ENCODE data around the gene OSBPL10. TPM values are rescaled to one million over a fixed set of nuclear protein-coding genes. Genes with fewer than 3 reads are reported as not detected.

Gene OSBPL10
- total RNA-seq, 2 experiments from 2014 or later = 0.26 to 2.3 TPM

DNA sequence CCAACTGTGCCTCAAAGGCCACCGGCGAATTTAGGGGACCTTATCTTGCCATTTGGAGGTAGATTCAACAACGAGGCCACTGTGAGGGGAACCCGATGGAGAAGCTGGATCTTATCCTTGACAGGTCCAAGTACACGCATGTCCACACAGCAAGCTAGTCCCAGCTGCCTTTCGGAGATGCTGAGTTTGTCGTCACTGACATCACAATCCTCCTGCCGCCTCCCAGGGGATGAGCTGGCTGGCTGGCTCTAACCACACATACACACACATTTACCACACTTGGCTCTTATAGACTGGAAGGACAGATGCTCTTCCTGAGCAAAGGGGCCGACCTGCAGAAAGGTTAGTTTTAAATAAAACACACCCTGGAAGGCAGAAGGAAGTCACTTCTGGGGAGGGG is 272.1 kb downstream of the OSBPL10 start:
- Mint-ChIP-seq H3K4me1 (peaks cover 6% of the 10 kb centered on the region), H3K27ac (no peak overlapping the region)

GRCh38 chr3:31707286-31707685 is 273.8 kb downstream of the OSBPL10 start:
- CTCF ChIA-PET = interaction anchor here (1.4 kb wide), 1 partner anchor 12 kb away, joined by 3 read pairs; no protein-coding TSS in a partner anchor
- DNase-seq = no peak
- no peak overlapping the region for H3K27ac Mint-ChIP-seq
- H3K4me3 Mint-ChIP-seq = no peak overlapping the region
- no peaks in the 10 kb centered on the region for H3K9me3 Mint-ChIP-seq (ENCODE audit: low read depth)
- H3K36me3 Mint-ChIP-seq = no peaks in the 10 kb centered on the region
- H3K4me1 Mint-ChIP-seq = peaks cover 6% of the 10 kb centered on the region
- H3K27me3 Mint-ChIP-seq = peaks cover 14% of the 10 kb centered on the region
- no peak for ATAC-seq

More for the DNA sequence above, 272.1 kb downstream of the OSBPL10 start:
- CTCF ChIA-PET = interaction anchor here (1.1 kb wide), 1 partner anchor 21 kb away, joined by 3 read pairs; no protein-coding TSS in a partner anchor
- Mint-ChIP-seq H3K27me3 (peaks cover 6% of the 10 kb centered on the region), H3K36me3 (peaks cover 2% of the 10 kb centered on the region), H3K9me3 (ENCODE audit: low read depth) (peaks cover 2% of the 10 kb centered on the region), H3K4me3 (no peak overlapping the region)
- ATAC-seq (no peak), DNase-seq (no peak)

DNA sequence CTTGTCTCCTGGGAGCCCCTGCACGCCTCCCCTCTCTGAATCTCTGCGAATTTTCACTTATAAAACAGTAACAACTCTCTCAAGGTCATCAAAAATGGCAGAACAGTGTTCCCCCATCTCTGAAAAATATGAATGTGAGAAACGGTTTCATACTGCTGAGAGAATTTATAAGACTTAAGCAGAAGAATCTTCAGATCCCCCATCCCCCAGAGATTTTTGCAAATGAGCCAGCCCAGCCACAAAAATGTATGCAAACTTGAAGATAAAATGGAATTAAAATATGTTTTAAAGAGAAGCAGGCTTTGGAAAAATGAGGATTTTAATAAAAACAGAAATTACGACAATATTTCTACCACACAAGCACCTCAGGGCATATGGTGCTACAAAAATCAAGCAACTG is 275.3 kb downstream of the OSBPL10 start:
- no peak for DNase-seq
- Mint-ChIP-seq H3K9me3 (ENCODE audit: low read depth) (no peaks in the 10 kb centered on the region), H3K36me3 (no peaks in the 10 kb centered on the region), H3K4me1 (peaks cover 6% of the 10 kb centered on the region), H3K27me3 (peaks cover 19% of the 10 kb centered on the region), H3K27ac (no peak overlapping the region), H3K4me3 (no peak overlapping the region)
- no peak for ATAC-seq
- CTCF ChIA-PET = no interaction called here

- H3K27ac Mint-ChIP-seq = no peak overlapping the region
- H3K4me3 Mint-ChIP-seq = no peak overlapping the region
- no peaks in the 10 kb centered on the region for H3K9me3 Mint-ChIP-seq (ENCODE audit: low read depth)
- DNase-seq (no peak), ATAC-seq (no peak)
- no peaks in the 10 kb centered on the region for H3K36me3 Mint-ChIP-seq
- CTCF ChIA-PET = no interaction called here
- H3K27me3 Mint-ChIP-seq = peaks cover 19% of the 10 kb centered on the region
- peaks cover 6% of the 10 kb centered on the region for H3K4me1 Mint-ChIP-seq
Observed at GRCh38 chr3:31704591-31705179, 276.4 kb downstream of the OSBPL10 start.

- DNase-seq (no peak), ATAC-seq (no peak)
- peaks cover 19% of the 10 kb centered on the region for H3K27me3 Mint-ChIP-seq
- CTCF ChIA-PET = interaction anchor here (1.4 kb wide), 1 partner anchor 935 kb away, joined by 5 read pairs; no protein-coding TSS in a partner anchor
- H3K36me3 Mint-ChIP-seq = no peaks in the 10 kb centered on the region
- H3K9me3 Mint-ChIP-seq (ENCODE audit: low read depth) = no peaks in the 10 kb centered on the region
- peaks cover 6% of the 10 kb centered on the region for H3K4me1 Mint-ChIP-seq
- H3K27ac Mint-ChIP-seq = no peak overlapping the region
- H3K4me3 Mint-ChIP-seq = no peak overlapping the region
Observed at GRCh38 chr3:31704156-31704555, 276.9 kb downstream of the OSBPL10 start.

- H3K27ac Mint-ChIP-seq = no peak overlapping the region
- CTCF ChIA-PET = no interaction called here
- peaks cover 17% of the 10 kb centered on the region for H3K27me3 Mint-ChIP-seq
- H3K9me3 Mint-ChIP-seq (ENCODE audit: low read depth) = no peaks in the 10 kb centered on the region
- peaks cover 6% of the 10 kb centered on the region for H3K4me1 Mint-ChIP-seq
- DNase-seq = no peak
- H3K36me3 Mint-ChIP-seq = no peaks in the 10 kb centered on the region
- no peak overlapping the region for H3K4me3 Mint-ChIP-seq
- no peak for ATAC-seq
Observed at GRCh38 chr3:31701286-31701685, 279.8 kb downstream of the OSBPL10 start.

DNA sequence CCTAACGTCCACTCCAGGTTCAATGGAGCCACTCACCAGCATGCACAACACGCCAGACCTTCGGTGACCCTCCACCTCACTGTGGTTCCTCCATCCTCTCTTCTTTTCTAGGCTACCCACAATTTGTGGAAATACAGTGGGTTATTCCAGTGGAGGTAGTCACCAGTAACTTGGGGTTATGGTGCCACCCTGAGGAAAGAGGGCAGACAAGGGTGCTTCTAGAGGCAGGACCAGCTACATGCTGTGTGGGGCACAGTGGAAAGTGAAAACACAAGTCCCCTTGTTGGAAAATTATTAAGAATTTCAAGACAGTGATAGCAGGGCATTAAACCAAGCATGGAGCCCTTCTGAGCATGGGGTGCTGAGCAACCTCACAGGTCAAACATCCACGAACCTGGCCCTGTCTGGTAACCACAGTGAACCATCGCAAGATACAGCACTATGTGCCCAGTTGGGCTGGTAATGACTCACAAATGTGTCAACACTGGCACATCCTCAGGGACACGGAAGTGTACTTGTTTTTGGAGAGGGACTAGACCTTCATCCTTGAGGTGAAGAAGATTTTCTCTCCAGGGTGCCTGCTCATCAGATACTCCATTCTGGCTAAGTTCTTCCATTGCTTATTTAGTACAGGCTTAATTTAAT is 281.6 kb downstream of the OSBPL10 start:
- Mint-ChIP-seq H3K4me1 (no peaks in the 10 kb centered on the region), H3K4me3 (no peak overlapping the region), H3K27me3 (peaks cover 17% of the 10 kb centered on the region), H3K36me3 (no peaks in the 10 kb centered on the region), H3K27ac (no peak overlapping the region), H3K9me3 (ENCODE audit: low read depth) (no peaks in the 10 kb centered on the region)
- DNase-seq (no peak), ATAC-seq (no peak)
- CTCF ChIA-PET = no interaction called here

- Mint-ChIP-seq H3K4me3 (no peak overlapping the region), H3K4me1 (no peaks in the 10 kb centered on the region), H3K27me3 (peaks cover 3% of the 10 kb centered on the region), H3K9me3 (ENCODE audit: low read depth) (no peaks in the 10 kb centered on the region), H3K27ac (no peak overlapping the region), H3K36me3 (no peaks in the 10 kb centered on the region)
- ATAC-seq (no peak), DNase-seq (no peak)
- CTCF ChIA-PET = no interaction called here
Observed at GRCh38 chr3:31696815-31697548, 284.1 kb downstream of the OSBPL10 start.

DNA sequence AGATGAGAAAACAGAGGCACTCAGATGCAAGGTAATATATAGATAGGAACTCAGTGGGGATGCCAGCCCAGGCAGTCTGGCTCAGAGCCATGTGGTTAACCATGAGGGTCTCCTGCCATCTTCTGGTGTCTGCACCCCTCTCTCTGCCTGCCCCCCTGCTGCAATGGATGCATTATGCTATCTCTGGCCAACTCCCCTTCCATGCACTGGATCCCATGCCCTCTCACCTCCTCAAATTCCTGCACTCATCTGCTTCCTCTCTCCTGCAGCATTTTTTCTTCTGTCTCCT is 285.1 kb downstream of the OSBPL10 start:
- no peaks in the 10 kb centered on the region for H3K9me3 Mint-ChIP-seq (ENCODE audit: low read depth)
- no peaks in the 10 kb centered on the region for H3K4me1 Mint-ChIP-seq
- no peak overlapping the region for H3K4me3 Mint-ChIP-seq
- no peaks in the 10 kb centered on the region for H3K27me3 Mint-ChIP-seq
- H3K36me3 Mint-ChIP-seq = no peaks in the 10 kb centered on the region
- ATAC-seq = no peak
- no peak for DNase-seq
- H3K27ac Mint-ChIP-seq = no peak overlapping the region
- CTCF ChIA-PET = interaction anchor here (1.2 to 1.4 kb wide), 2 partner anchors 11 to 558 kb away, joined by 3 read pairs; no protein-coding TSS in a partner anchor

DNA sequence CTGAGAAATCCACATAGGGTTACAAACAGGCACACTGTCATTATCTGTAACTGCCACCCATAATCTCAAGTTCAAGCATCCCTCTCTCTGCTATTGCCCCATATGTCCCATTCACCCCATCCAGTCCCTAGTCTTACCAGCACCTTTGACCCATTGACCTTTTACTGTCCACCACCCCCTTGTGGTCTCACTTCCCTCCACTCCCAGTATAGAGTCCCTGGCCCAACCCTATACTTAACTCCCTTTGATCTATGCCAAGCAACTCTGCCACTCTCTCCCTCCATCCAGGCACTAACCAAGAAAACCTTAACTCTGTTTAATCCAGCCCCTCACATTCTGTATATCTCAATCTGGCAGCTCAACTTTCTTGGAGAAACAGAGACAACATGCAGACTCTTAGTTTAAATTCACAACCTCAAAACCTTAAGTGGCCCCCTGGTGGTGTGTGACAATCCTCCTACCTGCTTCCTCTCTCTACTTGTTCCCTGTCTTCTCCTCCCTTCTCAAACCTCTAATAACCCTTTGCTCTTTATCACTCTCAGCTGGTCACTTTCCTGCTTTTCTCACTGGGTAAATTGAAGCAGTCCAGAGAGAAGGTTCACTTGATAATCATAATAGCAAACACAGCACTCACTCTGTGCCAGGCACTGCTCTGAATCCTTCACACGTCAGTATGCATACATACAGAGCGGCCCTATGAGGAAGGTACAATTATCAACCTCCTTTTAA is 285.6 kb downstream of the OSBPL10 start:
- H3K4me3 Mint-ChIP-seq = no peak overlapping the region
- CTCF ChIA-PET = interaction anchor here (0.8 to 1.4 kb wide), 3 partner anchors 9 to 557 kb away, joined by 3 read pairs; no protein-coding TSS in a partner anchor
- no peaks in the 10 kb centered on the region for H3K4me1 Mint-ChIP-seq
- H3K27me3 Mint-ChIP-seq = no peaks in the 10 kb centered on the region
- DNase-seq (peak; percentile 50), ATAC-seq (no peak)
- no peaks in the 10 kb centered on the region for H3K36me3 Mint-ChIP-seq
- no peaks in the 10 kb centered on the region for H3K9me3 Mint-ChIP-seq (ENCODE audit: low read depth)
- H3K27ac Mint-ChIP-seq = no peak overlapping the region

- DNase-seq = no peak
- no peak for ATAC-seq
- Mint-ChIP-seq H3K4me3 (no peak overlapping the region), H3K36me3 (peaks cover 4% of the 10 kb centered on the region), H3K4me1 (no peaks in the 10 kb centered on the region), H3K9me3 (ENCODE audit: low read depth) (peaks cover 2% of the 10 kb centered on the region), H3K27me3 (no peaks in the 10 kb centered on the region), H3K27ac (no peak overlapping the region)
- CTCF ChIA-PET = no interaction called here
Observed at GRCh38 chr3:31693346-31693745, 287.7 kb downstream of the OSBPL10 start.

DNA sequence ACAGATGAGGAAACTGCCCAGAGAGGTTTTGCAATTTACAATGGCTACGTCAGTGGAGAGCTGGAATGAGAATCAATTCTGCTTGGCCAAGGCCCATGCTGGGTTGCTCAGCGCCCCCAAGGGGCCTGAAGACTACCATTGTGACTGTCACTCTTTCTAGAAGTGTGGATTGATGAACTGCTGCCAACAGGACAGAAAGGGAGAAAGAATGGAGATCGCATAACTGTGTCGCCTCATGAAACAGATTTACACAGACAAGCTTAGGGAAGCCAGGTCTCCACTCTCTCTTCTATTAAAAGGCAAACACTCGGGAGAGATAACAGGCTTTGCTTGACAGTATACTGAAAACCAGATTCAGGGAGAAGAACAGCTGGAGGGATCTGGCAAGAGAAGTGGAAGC is 288.3 kb downstream of the OSBPL10 start:
- CTCF ChIA-PET = no interaction called here
- Mint-ChIP-seq H3K4me1 (no peaks in the 10 kb centered on the region), H3K27me3 (no peaks in the 10 kb centered on the region), H3K4me3 (no peak overlapping the region), H3K9me3 (ENCODE audit: low read depth) (peaks cover 2% of the 10 kb centered on the region), H3K27ac (no peak overlapping the region), H3K36me3 (peaks cover 4% of the 10 kb centered on the region)
- ATAC-seq (no peak), DNase-seq (no peak)

- peaks cover 2% of the 10 kb centered on the region for H3K9me3 Mint-ChIP-seq (ENCODE audit: low read depth)
- H3K27me3 Mint-ChIP-seq = no peaks in the 10 kb centered on the region
- ATAC-seq (no peak), DNase-seq (no peak)
- H3K4me1 Mint-ChIP-seq = no peaks in the 10 kb centered on the region
- H3K36me3 Mint-ChIP-seq = peaks cover 4% of the 10 kb centered on the region
- no peak overlapping the region for H3K4me3 Mint-ChIP-seq
- CTCF ChIA-PET = no interaction called here
- H3K27ac Mint-ChIP-seq = no peak overlapping the region
Observed at GRCh38 chr3:31690771-31691170, 290.3 kb downstream of the OSBPL10 start.
